Activated naive CD4-positive, alpha-beta T cell treated with anti-CD3 and anti-CD28 coated beads for 36 hours (primary cell): ENCODE data around the gene PROSER2. TPM values are rescaled to one million over a fixed set of nuclear protein-coding genes. Genes with fewer than 3 reads are reported as not detected.
A peak's percentile ranks its signal among the peaks of the same experiment; 100 is the strongest.

Experiments
- CTCF ChIA-PET: fragments of 350-600 bp; sonication (Branson Sonifier 250); formaldehyde crosslinking; loops from one replicate; lab custom pipeline; 2021; ENCODE audit warnings: antibody characterized with exemption; lab: Charles Lee
- DNase-seq: peaks from one replicate; pipeline ENCODE4 v3.0.0-alpha.2; 2020
- H3K27ac Mint-ChIP-seq: one replicate; pipeline ENCODE4 v1.8.0; 2021; ENCODE audit warnings: mild to moderate bottlenecking, mixed read lengths
- H3K27me3 Mint-ChIP-seq: one replicate; pipeline ENCODE4 v1.8.0; 2021; ENCODE audit warnings: low read depth, mixed read lengths
- H3K36me3 Mint-ChIP-seq: one replicate; pipeline ENCODE4 v1.8.0; 2021; ENCODE audit warnings: low read depth, mixed read lengths
- H3K4me1 Mint-ChIP-seq: one replicate; pipeline ENCODE4 v1.8.0; 2021; ENCODE audit warnings: low read depth, mixed read lengths
- H3K4me3 Mint-ChIP-seq: one replicate; pipeline ENCODE4 v1.8.0; 2021; ENCODE audit warnings: mild to moderate bottlenecking, moderate library complexity, mixed read lengths
- H3K9me3 Mint-ChIP-seq: one replicate; pipeline ENCODE4 v1.8.0; 2021; ENCODE audit warnings: mixed read lengths
- intact Hi-C: fragments of 100-400 bp; cut with micrococcal nuclease; formaldehyde crosslinking; loops from one replicate; pipeline ENCODE4 v1.15.1; 2023
- total RNA-seq, 2 experiments: library from RNA; stranded (reverse); gene quantifications; one replicate each; pipeline ENCODE4 v1.2.3, GENCODE V29; 2021

PROSER2 gene
- total RNA-seq, 2 experiments from 2014 or later: 0.57 to 0.83 TPM

- H3K4me1 Mint-ChIP-seq: peaks cover 19% of the 10 kb centered on the region
- no peaks in the 10 kb centered on the region for H3K9me3 Mint-ChIP-seq
- DNase-seq: peak; percentile 77
- no peak overlapping the region for H3K4me3 Mint-ChIP-seq
- H3K27ac Mint-ChIP-seq: no peak overlapping the region
- CTCF ChIA-PET: interaction anchor here (1.1 to 1.2 kb wide), 2 partner anchors 44 to 47 kb away, joined by 3 to 4 read pairs; no protein-coding TSS in a partner anchor
- H3K27me3 Mint-ChIP-seq: no peaks in the 10 kb centered on the region
- H3K36me3 Mint-ChIP-seq: no peaks in the 10 kb centered on the region
- intact Hi-C loops: loop anchor here (1.0 to 5.0 kb wide), 2 partner anchors 8 to 259 kb away; no protein-coding TSS in a partner anchor
These were observed 40.4 kb downstream of the PROSER2 start for GRCh38 chr10:11863353-11864109.

- Mint-ChIP-seq H3K9me3 (no peaks in the 10 kb centered on the region), H3K27ac (no peak overlapping the region), H3K4me1 (peaks cover 19% of the 10 kb centered on the region), H3K4me3 (no peak overlapping the region), H3K27me3 (no peaks in the 10 kb centered on the region), H3K36me3 (no peaks in the 10 kb centered on the region)
- CTCF ChIA-PET: no interaction called here
- intact Hi-C loops: loop anchor here (5.0 kb wide), 1 partner anchor 258 kb away; no protein-coding TSS in a partner anchor
- no peak for DNase-seq
These were observed 41.6 kb downstream of the PROSER2 start for GRCh38 chr10:11864727-11865126.

GRCh38 chr10:11865561-11865960 is 42.4 kb downstream of the PROSER2 start:
- H3K4me1 Mint-ChIP-seq: peaks cover 19% of the 10 kb centered on the region
- no peak overlapping the region for H3K4me3 Mint-ChIP-seq
- intact Hi-C loops: no loop called here
- no peaks in the 10 kb centered on the region for H3K9me3 Mint-ChIP-seq
- H3K27me3 Mint-ChIP-seq: no peaks in the 10 kb centered on the region
- DNase-seq: no peak
- CTCF ChIA-PET: no interaction called here
- H3K36me3 Mint-ChIP-seq: no peaks in the 10 kb centered on the region
- H3K27ac Mint-ChIP-seq: no peak overlapping the region

GRCh38 chr10:11866199-11866925 is 43.2 kb downstream of the PROSER2 start:
- no peaks in the 10 kb centered on the region for H3K27me3 Mint-ChIP-seq
- H3K36me3 Mint-ChIP-seq: no peaks in the 10 kb centered on the region
- H3K4me3 Mint-ChIP-seq: no peak overlapping the region
- H3K4me1 Mint-ChIP-seq: peaks cover 21% of the 10 kb centered on the region
- DNase-seq: no peak
- intact Hi-C loops: no loop called here
- no peak overlapping the region for H3K27ac Mint-ChIP-seq
- no peaks in the 10 kb centered on the region for H3K9me3 Mint-ChIP-seq
- CTCF ChIA-PET: no interaction called here

- CTCF ChIA-PET: no interaction called here
- intact Hi-C loops: no loop called here
- Mint-ChIP-seq H3K9me3 (no peaks in the 10 kb centered on the region), H3K36me3 (no peaks in the 10 kb centered on the region), H3K27me3 (no peaks in the 10 kb centered on the region), H3K4me3 (no peak overlapping the region), H3K4me1 (peaks cover 7% of the 10 kb centered on the region), H3K27ac (no peak overlapping the region)
- no peak for DNase-seq
These were observed 46.1 kb downstream of the PROSER2 start for GRCh38 chr10:11869219-11869618.

GRCh38 chr10:11869743-11870460 is 46.7 kb downstream of the PROSER2 start:
- H3K4me1 Mint-ChIP-seq: peaks cover 12% of the 10 kb centered on the region
- H3K27me3 Mint-ChIP-seq: no peaks in the 10 kb centered on the region

GRCh38 chr10:11870461-11870780 is 47.3 kb downstream of the PROSER2 start:
- Mint-ChIP-seq H3K4me1 (peaks cover 15% of the 10 kb centered on the region), H3K27me3 (no peaks in the 10 kb centered on the region), H3K9me3 (no peaks in the 10 kb centered on the region), H3K4me3 (no peak overlapping the region), H3K27ac (no peak overlapping the region), H3K36me3 (no peaks in the 10 kb centered on the region)
- intact Hi-C loops: no loop called here
- CTCF ChIA-PET: interaction anchor here (1.0 kb wide), 1 partner anchor 88 kb away, joined by 4 read pairs; no protein-coding TSS in a partner anchor
- no peak for DNase-seq

More at GRCh38 chr10:11869743-11870460, 46.7 kb downstream of the PROSER2 start:
- CTCF ChIA-PET: interaction anchor here (1.0 kb wide), 1 partner anchor 87 kb away, joined by 4 read pairs; no protein-coding TSS in a partner anchor
- no peak for DNase-seq
- Mint-ChIP-seq H3K4me3 (no peak overlapping the region), H3K27ac (no peak overlapping the region), H3K36me3 (no peaks in the 10 kb centered on the region), H3K9me3 (no peaks in the 10 kb centered on the region)
- intact Hi-C loops: no loop called here

GRCh38 chr10:11870900-11871400 is 47.8 kb downstream of the PROSER2 start:
- CTCF ChIA-PET: interaction anchor here (1.0 kb wide), 1 partner anchor 88 kb away, joined by 4 read pairs; no protein-coding TSS in a partner anchor
- Mint-ChIP-seq H3K36me3 (no peaks in the 10 kb centered on the region), H3K4me3 (no peak overlapping the region), H3K4me1 (peaks cover 15% of the 10 kb centered on the region), H3K27me3 (no peaks in the 10 kb centered on the region), H3K9me3 (no peaks in the 10 kb centered on the region), H3K27ac (no peak overlapping the region)
- DNase-seq: no peak
- intact Hi-C loops: loop anchor here (1.0 kb wide), 1 partner anchor 8 kb away; no protein-coding TSS in a partner anchor

GRCh38 chr10:11871466-11871865 is 48.3 kb downstream of the PROSER2 start:
- no peaks in the 10 kb centered on the region for H3K27me3 Mint-ChIP-seq
- H3K4me1 Mint-ChIP-seq: peaks cover 15% of the 10 kb centered on the region
- intact Hi-C loops: loop anchor here (1.0 kb wide), 1 partner anchor 8 kb away; no protein-coding TSS in a partner anchor
- no peak overlapping the region for H3K27ac Mint-ChIP-seq
- no peak overlapping the region for H3K4me3 Mint-ChIP-seq
- CTCF ChIA-PET: interaction anchor here (0.9 kb wide), 1 partner anchor 18 kb away, joined by 3 read pairs; no protein-coding TSS in a partner anchor
- H3K9me3 Mint-ChIP-seq: no peaks in the 10 kb centered on the region
- DNase-seq: no peak
- no peaks in the 10 kb centered on the region for H3K36me3 Mint-ChIP-seq

- intact Hi-C loops: no loop called here
- peak; percentile 62 for DNase-seq
- CTCF ChIA-PET: no interaction called here
- H3K4me3 Mint-ChIP-seq: no peak overlapping the region
- H3K9me3 Mint-ChIP-seq: no peaks in the 10 kb centered on the region
- no peak overlapping the region for H3K27ac Mint-ChIP-seq
- peaks cover 15% of the 10 kb centered on the region for H3K4me1 Mint-ChIP-seq
- no peaks in the 10 kb centered on the region for H3K36me3 Mint-ChIP-seq
- H3K27me3 Mint-ChIP-seq: no peaks in the 10 kb centered on the region
These were observed 51.7 kb downstream of the PROSER2 start for GRCh38 chr10:11874568-11875493.

- CTCF ChIA-PET: no interaction called here
- no peaks in the 10 kb centered on the region for H3K27me3 Mint-ChIP-seq
- no peak for DNase-seq
- peaks cover 15% of the 10 kb centered on the region for H3K4me1 Mint-ChIP-seq
- H3K36me3 Mint-ChIP-seq: no peaks in the 10 kb centered on the region
- intact Hi-C loops: no loop called here
- H3K4me3 Mint-ChIP-seq: no peak overlapping the region
- no peak overlapping the region for H3K27ac Mint-ChIP-seq
- H3K9me3 Mint-ChIP-seq: no peaks in the 10 kb centered on the region
These were observed 52.5 kb downstream of the PROSER2 start for GRCh38 chr10:11875494-11876281.
